ENCODE measurements around the gene TMEM62.

DNA sequence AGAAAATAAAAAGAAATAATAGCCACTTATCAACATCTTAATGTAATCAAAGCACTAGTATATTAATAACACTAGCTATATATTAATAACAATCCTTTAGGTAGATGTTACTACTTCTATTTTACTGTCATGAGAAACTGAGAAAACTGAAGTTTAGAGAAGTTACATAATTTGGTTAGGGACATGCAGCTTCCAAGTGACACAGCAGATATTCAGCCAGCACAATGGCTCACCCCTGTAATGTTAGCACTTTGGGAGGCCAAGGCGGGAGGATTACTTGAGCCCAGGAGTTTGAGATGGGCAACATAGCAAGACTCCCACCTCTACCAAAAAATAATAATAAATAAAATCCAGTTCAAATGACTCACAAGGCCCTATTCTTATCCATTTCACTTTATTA, 25.6 kb upstream of the TMEM62 start:
- TF ChIP-seq, protein P1, sequence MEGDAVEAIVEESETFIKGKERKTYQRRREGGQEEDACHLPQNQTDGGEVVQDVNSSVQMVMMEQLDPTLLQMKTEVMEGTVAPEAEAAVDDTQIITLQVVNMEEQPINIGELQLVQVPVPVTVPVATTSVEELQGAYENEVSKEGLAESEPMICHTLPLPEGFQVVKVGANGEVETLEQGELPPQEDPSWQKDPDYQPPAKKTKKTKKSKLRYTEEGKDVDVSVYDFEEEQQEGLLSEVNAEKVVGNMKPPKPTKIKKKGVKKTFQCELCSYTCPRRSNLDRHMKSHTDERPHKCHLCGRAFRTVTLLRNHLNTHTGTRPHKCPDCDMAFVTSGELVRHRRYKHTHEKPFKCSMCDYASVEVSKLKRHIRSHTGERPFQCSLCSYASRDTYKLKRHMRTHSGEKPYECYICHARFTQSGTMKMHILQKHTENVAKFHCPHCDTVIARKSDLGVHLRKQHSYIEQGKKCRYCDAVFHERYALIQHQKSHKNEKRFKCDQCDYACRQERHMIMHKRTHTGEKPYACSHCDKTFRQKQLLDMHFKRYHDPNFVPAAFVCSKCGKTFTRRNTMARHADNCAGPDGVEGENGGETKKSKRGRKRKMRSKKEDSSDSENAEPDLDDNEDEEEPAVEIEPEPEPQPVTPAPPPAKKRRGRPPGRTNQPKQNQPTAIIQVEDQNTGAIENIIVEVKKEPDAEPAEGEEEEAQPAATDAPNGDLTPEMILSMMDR (IDR thresholded peaks at IDR 0.05), result no peak
- TF ChIP-seq POLR2A (IDR thresholded peaks at IDR 0.05; ENCODE audit: low read length) (no peak), BHLHE40 (IDR thresholded peaks at IDR 0.05; ENCODE audit: low read depth, low read length) (no peak), TFCP2L1 (CRISPR knock-in tag; IDR thresholded peaks at IDR 0.05) (no peak)
